Measurements from ENCODE around the gene GGT1. TPM values are rescaled to one million over a fixed set of nuclear protein-coding genes. Genes with fewer than 3 reads are reported as not detected.
A peak's percentile ranks its signal among the peaks of the same experiment; 100 is the strongest.
"Not testable (repeated sequence)": the region's sequence is repeated elsewhere in the genome, so short reads cannot be mapped to it uniquely, and the experiment has no call there.

Gene GGT1
- total and polyA plus RNA-seq, 4 donors, result 31.8 to 162 (median 52.9) TPM

- not testable (repeated sequence) for H3K4me3 ChIP-seq; DNase-seq; ATAC-seq (ENCODE audit: insufficient read depth, low FRiP score); H3K9ac ChIP-seq (ENCODE audit: insufficient read depth in 1 of 2, low read length in 2 of 2); H3K36me3 ChIP-seq (ENCODE audit: control insufficient read depth in 4 of 4, insufficient read depth in 4 of 4, low read length in 4 of 4); H3K4me1 ChIP-seq (ENCODE audit: control insufficient read depth in 5 of 5, insufficient read depth in 5 of 5, low read length in 5 of 5); H3K27ac ChIP-seq (ENCODE audit: low read depth in 1 of 2, low read length in 1 of 2); H3K9me3 ChIP-seq (ENCODE audit: control insufficient read depth in 4 of 4, insufficient read depth in 3 of 4, low read length in 3 of 4); H3K27me3 ChIP-seq (ENCODE audit: control insufficient read depth in 3 of 3, insufficient read depth in 3 of 3, low read length in 2 of 3)
- WGBS, 2 donors, result 93 to 94% methylated on average over 2 of the region's 3 CpGs
Observed at GRCh38 chr22:24609888-24610287, 6.9 kb downstream of the GGT1 start.

GRCh38 chr22:24614794-24615193 is 11.8 kb downstream of the GGT1 start:
- not testable (repeated sequence) for H3K4me3 ChIP-seq; H3K27ac ChIP-seq (ENCODE audit: low read depth in 1 of 2, low read length in 1 of 2); H3K27me3 ChIP-seq (ENCODE audit: control insufficient read depth in 3 of 3, insufficient read depth in 3 of 3, low read length in 2 of 3); ATAC-seq (ENCODE audit: insufficient read depth, low FRiP score); H3K9me3 ChIP-seq (ENCODE audit: control insufficient read depth in 4 of 4, insufficient read depth in 3 of 4, low read length in 3 of 4); DNase-seq; H3K36me3 ChIP-seq (ENCODE audit: control insufficient read depth in 4 of 4, insufficient read depth in 4 of 4, low read length in 4 of 4); H3K9ac ChIP-seq (ENCODE audit: insufficient read depth in 1 of 2, low read length in 2 of 2); H3K4me1 ChIP-seq (ENCODE audit: control insufficient read depth in 5 of 5, insufficient read depth in 5 of 5, low read length in 5 of 5)
- WGBS, 2 donors, result 87 to 99% methylated on average over 12 to 15 of the region's 15 CpGs

GRCh38 chr22:24621244-24621643 is 18.3 kb downstream of the GGT1 start:
- not testable (repeated sequence) for H3K36me3 ChIP-seq (ENCODE audit: control insufficient read depth in 4 of 4, insufficient read depth in 4 of 4, low read length in 4 of 4); H3K4me3 ChIP-seq; DNase-seq; H3K9ac ChIP-seq (ENCODE audit: insufficient read depth in 1 of 2, low read length in 2 of 2); H3K27ac ChIP-seq (ENCODE audit: low read depth in 1 of 2, low read length in 1 of 2); H3K4me1 ChIP-seq (ENCODE audit: control insufficient read depth in 5 of 5, insufficient read depth in 5 of 5, low read length in 5 of 5); ATAC-seq (ENCODE audit: insufficient read depth, low FRiP score); H3K9me3 ChIP-seq (ENCODE audit: control insufficient read depth in 4 of 4, insufficient read depth in 3 of 4, low read length in 3 of 4); H3K27me3 ChIP-seq (ENCODE audit: control insufficient read depth in 3 of 3, insufficient read depth in 3 of 3, low read length in 2 of 3)
- 78 to 79% methylated on average over 4 of the region's 5 CpGs for WGBS, 2 donors

- not testable (repeated sequence) for H3K4me1 ChIP-seq (ENCODE audit: control insufficient read depth in 5 of 5, insufficient read depth in 5 of 5, low read length in 5 of 5); H3K27me3 ChIP-seq (ENCODE audit: control insufficient read depth in 3 of 3, insufficient read depth in 3 of 3, low read length in 2 of 3); ATAC-seq (ENCODE audit: insufficient read depth, low FRiP score); H3K27ac ChIP-seq (ENCODE audit: low read depth in 1 of 2, low read length in 1 of 2); DNase-seq; H3K4me3 ChIP-seq; H3K9ac ChIP-seq (ENCODE audit: insufficient read depth in 1 of 2, low read length in 2 of 2); H3K36me3 ChIP-seq (ENCODE audit: control insufficient read depth in 4 of 4, insufficient read depth in 4 of 4, low read length in 4 of 4); H3K9me3 ChIP-seq (ENCODE audit: control insufficient read depth in 4 of 4, insufficient read depth in 3 of 4, low read length in 3 of 4)
- WGBS, 2 donors, result 50 to 61% methylated on average over 1 to 2 of the region's 2 CpGs
Observed at GRCh38 chr22:24622596-24622995, 19.6 kb downstream of the GGT1 start.

GRCh38 chr22:24627911-24628310 is 24.9 kb downstream of the GGT1 start:
- H3K4me3 ChIP-seq; H3K9ac ChIP-seq (ENCODE audit: insufficient read depth in 1 of 2, low read length in 2 of 2); H3K36me3 ChIP-seq (ENCODE audit: control insufficient read depth in 4 of 4, insufficient read depth in 4 of 4, low read length in 4 of 4); DNase-seq; H3K9me3 ChIP-seq (ENCODE audit: control insufficient read depth in 4 of 4, insufficient read depth in 3 of 4, low read length in 3 of 4); H3K27me3 ChIP-seq (ENCODE audit: control insufficient read depth in 3 of 3, insufficient read depth in 3 of 3, low read length in 2 of 3); H3K27ac ChIP-seq (ENCODE audit: low read depth in 1 of 2, low read length in 1 of 2); ATAC-seq (ENCODE audit: insufficient read depth, low FRiP score): not testable (repeated sequence)
- 91 to 97% methylated on average over 11 to 14 of the region's 16 CpGs for WGBS, 2 donors
- peaks cover 0 to 13% (median 6%) of the 10 kb centered on the region in 5 donors for H3K4me1 ChIP-seq (ENCODE audit: control insufficient read depth in 5 of 5, insufficient read depth in 5 of 5, low read length in 5 of 5)

GRCh38 chr22:24629069-24629468 is 26.1 kb downstream of the GGT1 start:
- H3K27ac ChIP-seq (ENCODE audit: low read depth in 1 of 2, low read length in 1 of 2); ATAC-seq (ENCODE audit: insufficient read depth, low FRiP score); H3K36me3 ChIP-seq (ENCODE audit: control insufficient read depth in 4 of 4, insufficient read depth in 4 of 4, low read length in 4 of 4); H3K4me3 ChIP-seq; DNase-seq; H3K9me3 ChIP-seq (ENCODE audit: control insufficient read depth in 4 of 4, insufficient read depth in 3 of 4, low read length in 3 of 4); H3K27me3 ChIP-seq (ENCODE audit: control insufficient read depth in 3 of 3, insufficient read depth in 3 of 3, low read length in 2 of 3); H3K9ac ChIP-seq (ENCODE audit: insufficient read depth in 1 of 2, low read length in 2 of 2): not testable (repeated sequence)
- H3K4me1 ChIP-seq (ENCODE audit: control insufficient read depth in 5 of 5, insufficient read depth in 5 of 5, low read length in 5 of 5), result peaks cover 0 to 21% (median 8%) of the 10 kb centered on the region in 5 donors
- WGBS, 2 donors, result 49 to 89% methylated on average over 7 to 9 of the region's 11 CpGs

- DNase-seq, result peak in 2 of 3 donors; percentile 18 to 53
- H3K4me3 ChIP-seq; H3K36me3 ChIP-seq (ENCODE audit: control insufficient read depth in 4 of 4, insufficient read depth in 4 of 4, low read length in 4 of 4); H3K9me3 ChIP-seq (ENCODE audit: control insufficient read depth in 4 of 4, insufficient read depth in 3 of 4, low read length in 3 of 4); H3K27me3 ChIP-seq (ENCODE audit: control insufficient read depth in 3 of 3, insufficient read depth in 3 of 3, low read length in 2 of 3); ATAC-seq (ENCODE audit: insufficient read depth, low FRiP score): not testable (repeated sequence)
- whole genome bisulfite sequencing, 2 donors, result 23 to 28% methylated on average over 7 of the region's 7 CpGs
- Histone ChIP-seq H3K9ac (ENCODE audit: insufficient read depth in 1 of 2, low read length in 2 of 2) (peak overlapping the region in 1 of 2 donors; percentile 42), H3K4me1 (ENCODE audit: control insufficient read depth in 5 of 5, insufficient read depth in 5 of 5, low read length in 5 of 5) (peaks cover 0 to 25% (median 9%) of the 10 kb centered on the region in 5 donors), H3K27ac (ENCODE audit: low read depth in 1 of 2, low read length in 1 of 2) (peak overlapping the region in 1 of 2 donors; percentile 89)
Observed at GRCh38 chr22:24630812-24631427, 27.9 kb downstream of the GGT1 start.

GRCh38 chr22:24631430-24632122 is 28.6 kb downstream of the GGT1 start:
- not testable (repeated sequence) for H3K9me3 ChIP-seq (ENCODE audit: control insufficient read depth in 4 of 4, insufficient read depth in 3 of 4, low read length in 3 of 4); H3K36me3 ChIP-seq (ENCODE audit: control insufficient read depth in 4 of 4, insufficient read depth in 4 of 4, low read length in 4 of 4); H3K27me3 ChIP-seq (ENCODE audit: control insufficient read depth in 3 of 3, insufficient read depth in 3 of 3, low read length in 2 of 3); ATAC-seq (ENCODE audit: insufficient read depth, low FRiP score); H3K4me3 ChIP-seq
- H3K9ac ChIP-seq (ENCODE audit: insufficient read depth in 1 of 2, low read length in 2 of 2), result peak overlapping the region in 1 of 2 donors; percentile 42
- peak; percentile 57 to 79 (median 77) for DNase-seq
- WGBS, 2 donors, result 39 to 68% methylated on average over 10 to 16 of the region's 16 CpGs
- peak overlapping the region in 1 of 2 donors; percentile 89 for H3K27ac ChIP-seq (ENCODE audit: low read depth in 1 of 2, low read length in 1 of 2)
- H3K4me1 ChIP-seq (ENCODE audit: control insufficient read depth in 5 of 5, insufficient read depth in 5 of 5, low read length in 5 of 5), result peaks cover 0 to 25% (median 9%) of the 10 kb centered on the region in 5 donors
